GM21825 (cell line): ENCODE measurements around the gene BYSL.

Experiments
- ATAC-seq: cut with Tn5 transposase; IDR thresholded peaks from one replicate; pipeline ENCODE4 v1.9.1; 2021; ENCODE audit warnings: mild to moderate bottlenecking, moderate library complexity; ENCODE audit not compliant: unreplicated experiment

Gene BYSL, protein sequence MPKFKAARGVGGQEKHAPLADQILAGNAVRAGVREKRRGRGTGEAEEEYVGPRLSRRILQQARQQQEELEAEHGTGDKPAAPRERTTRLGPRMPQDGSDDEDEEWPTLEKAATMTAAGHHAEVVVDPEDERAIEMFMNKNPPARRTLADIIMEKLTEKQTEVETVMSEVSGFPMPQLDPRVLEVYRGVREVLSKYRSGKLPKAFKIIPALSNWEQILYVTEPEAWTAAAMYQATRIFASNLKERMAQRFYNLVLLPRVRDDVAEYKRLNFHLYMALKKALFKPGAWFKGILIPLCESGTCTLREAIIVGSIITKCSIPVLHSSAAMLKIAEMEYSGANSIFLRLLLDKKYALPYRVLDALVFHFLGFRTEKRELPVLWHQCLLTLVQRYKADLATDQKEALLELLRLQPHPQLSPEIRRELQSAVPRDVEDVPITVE

GRCh38 chr6:41920921-41921711, at the start of gene BYSL, which contains the start of gene MED20:
BYSL (plus strand) TSS chr6:41921499; CDS start chr6:41921563, 64 bp downstream.
MED20 (minus strand) TSS chr6:41921139; CDS start chr6:41921018, 121 bp downstream.
- ATAC-seq = peak; percentile 87

DNA sequence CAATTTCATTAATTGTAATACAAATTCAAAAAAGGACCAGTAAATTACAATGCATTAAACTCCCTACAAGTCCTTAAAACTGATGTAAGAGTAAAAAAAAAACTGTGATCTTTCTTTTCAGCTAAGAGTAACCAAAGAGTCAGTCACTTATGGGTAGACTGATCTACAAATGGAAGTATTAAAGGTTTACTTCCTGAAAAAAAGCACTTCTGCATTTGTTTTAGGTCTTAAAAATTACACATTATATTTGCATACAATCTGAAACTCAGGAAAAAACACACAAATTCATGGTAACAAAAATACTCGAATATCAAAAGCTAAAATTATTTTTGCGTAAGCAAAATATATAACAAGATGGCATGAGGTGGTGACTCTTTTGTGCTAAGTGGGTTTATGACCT, 49.6 kb upstream of the BYSL start:
- ATAC-seq = no peak

DNA sequence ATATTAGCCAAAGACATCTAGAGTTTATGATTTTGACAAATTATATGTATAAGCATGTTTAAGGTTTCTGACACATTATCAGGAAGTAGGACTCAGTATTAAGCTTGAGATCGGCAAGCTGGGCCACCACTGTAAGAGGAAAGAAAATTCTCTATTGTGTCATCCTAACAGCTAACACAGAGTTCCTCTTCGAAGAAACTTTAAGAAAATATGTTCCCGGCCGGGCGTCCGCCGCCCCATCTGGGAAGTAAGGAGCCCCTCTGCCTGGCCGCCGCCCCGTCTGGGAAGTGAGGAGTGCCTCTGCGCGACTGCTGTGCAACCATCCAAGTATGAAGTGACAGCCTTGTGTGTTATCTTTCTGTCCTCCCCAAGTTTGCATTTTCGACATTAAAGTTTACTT, 49.2 kb upstream of the BYSL start:
- no peak for ATAC-seq

- no peak for ATAC-seq
Measured at GRCh38 chr6:41874741-41875140, 46.6 kb upstream of the BYSL start.

GRCh38 chr6:41877051-41877680, 44.1 kb upstream of the BYSL start:
- ATAC-seq = no peak

GRCh38 chr6:41878246-41878645, 43.1 kb upstream of the BYSL start:
- ATAC-seq = no peak

- no peak for ATAC-seq
Measured at GRCh38 chr6:41878961-41879405, 42.3 kb upstream of the BYSL start.

- no peak for ATAC-seq
Measured at GRCh38 chr6:41881506-41881905, 39.8 kb upstream of the BYSL start.

DNA sequence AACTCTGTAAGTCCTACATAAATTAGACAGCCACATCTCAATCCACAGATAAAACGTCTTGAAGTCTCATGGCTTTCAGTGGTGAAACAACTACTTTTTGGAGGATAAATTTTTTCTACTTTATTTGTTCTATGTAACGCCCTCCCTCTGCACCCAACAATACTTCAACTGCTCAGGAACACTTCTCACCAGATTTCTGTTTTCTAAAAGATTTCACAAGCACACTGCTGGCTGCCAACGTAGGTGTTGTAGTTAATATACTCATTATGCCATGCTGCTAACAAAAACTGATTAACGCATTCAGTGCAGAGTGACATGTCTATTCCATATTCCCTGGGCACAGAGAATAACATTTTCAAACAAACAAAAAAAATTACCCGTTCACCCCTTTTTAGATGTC, 36.3 kb upstream of the BYSL start:
- ATAC-seq = no peak

GRCh38 chr6:41885930-41886329, 35.4 kb upstream of the BYSL start:
- ATAC-seq = no peak

DNA sequence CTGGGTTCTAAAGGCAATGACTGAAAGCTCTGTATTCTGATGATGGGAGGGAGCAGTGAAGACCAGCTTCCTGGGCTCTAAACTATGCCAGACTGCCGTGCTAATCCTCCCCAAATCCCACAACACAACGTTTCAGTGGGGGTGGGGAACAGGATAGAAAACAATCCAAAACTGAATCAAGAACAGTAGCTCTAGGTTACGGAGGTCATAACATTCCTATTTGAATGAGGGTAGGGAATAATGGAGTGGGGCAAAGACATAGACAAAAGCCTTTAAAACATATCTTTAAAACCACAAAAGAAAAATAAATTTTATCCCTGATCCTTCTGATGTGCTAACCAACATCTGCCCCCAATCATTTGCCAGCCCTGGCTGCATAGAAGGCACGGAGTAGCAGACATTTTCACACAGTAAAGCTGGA, 34.0 kb upstream of the BYSL start:
- ATAC-seq = no peak

DNA sequence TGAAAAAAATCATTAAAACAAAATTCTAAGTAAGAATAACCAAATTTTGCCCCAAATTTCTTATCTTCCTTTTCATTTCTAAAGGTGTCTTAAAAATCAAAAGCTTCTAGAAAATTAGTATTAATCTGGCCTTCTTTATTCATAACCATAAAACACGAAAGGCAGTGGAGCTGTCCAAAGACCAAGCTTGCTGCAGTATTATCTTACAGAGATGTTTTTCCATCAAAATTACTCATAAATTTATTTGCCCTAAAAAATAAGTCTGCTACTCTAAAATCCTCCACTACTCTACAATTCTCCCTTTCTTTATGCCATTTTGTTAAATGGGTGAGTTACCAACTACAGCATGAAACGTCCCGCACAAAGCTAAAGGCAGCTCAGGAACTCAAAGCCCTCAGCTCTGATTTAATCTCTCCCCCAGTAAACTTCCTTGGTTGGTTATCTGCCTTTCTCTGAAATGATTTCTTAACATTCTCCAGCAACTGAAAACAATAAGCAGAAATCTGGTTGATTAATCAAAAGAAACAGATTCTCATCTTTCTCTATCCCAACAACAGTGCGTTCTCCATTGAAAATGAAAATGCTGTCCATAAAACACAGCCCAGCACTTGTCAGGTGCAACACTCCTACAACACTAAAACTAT, 28.3 kb upstream of the BYSL start:
- no peak for ATAC-seq

DNA sequence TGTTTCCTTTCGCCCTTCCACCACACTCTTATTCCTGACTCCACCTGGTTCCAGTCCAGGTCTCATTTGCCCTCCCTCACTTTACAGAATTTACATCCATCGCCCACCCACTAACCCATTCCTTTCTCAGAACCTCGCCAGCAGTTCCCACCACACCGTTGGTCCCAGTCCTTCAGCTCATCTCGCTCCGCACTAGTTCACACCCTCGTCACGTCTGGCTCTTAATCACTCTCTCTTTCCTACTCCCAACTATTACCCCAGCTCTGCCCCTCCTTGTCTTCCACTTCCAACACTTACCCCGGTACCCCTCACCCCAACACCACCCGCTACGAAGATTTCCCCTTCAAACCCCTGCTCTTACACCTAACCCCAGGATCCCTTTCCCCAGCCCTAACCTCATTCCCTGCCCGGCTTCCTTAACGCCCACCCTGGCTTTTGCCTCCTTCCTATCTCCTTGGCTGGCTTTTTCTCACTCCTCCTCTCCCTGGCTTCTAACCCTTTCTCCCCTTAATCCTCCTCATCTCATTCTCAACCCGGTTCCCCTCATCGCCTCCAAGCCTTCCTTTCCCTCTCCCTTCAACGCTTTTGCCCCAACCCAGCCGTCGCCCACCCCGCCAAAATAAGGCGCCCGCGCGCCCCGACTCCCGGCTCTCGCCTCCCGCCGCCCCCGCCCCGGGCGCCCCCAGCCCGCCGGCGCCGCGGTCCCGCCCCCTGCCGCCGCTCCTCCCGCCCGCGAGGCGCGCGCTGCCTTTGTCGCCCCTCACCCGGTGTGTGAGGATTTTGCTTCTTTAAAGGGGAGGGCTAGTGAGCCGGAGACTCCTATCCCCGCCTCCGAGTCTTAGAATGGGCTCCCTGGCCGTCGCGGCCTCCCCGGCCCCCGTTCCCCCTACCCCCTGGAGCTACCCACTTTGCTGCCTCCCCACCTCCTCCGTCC, 26.7 kb upstream of the BYSL start:
- peak; percentile 29 for ATAC-seq

GRCh38 chr6:41895300-41896233, 25.7 kb upstream of the BYSL start, which contains the start of gene USP49:
USP49 (minus strand) TSS chr6:41895375; CDS start chr6:41806983, 88,392 bp downstream.
- peak; percentile 85 for ATAC-seq

DNA sequence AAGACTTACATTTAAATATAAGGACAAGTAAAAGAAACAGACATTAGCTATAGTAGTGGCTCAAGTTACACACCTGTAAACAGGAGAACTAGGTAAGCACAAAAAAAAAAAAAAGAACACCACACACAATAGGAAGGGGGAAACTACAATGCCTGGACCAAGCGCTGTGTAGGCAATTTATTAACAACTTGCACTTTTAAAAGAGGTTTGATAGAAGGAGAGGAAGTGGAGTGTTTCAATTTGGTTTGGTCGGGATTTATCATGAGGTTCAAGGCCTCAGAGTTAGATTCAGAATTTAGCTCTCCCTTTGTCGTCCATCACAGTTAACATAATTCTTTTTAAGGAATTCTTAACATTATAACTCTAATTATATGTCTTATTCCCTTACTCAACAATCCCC, 25.0 kb upstream of the BYSL start:
- ATAC-seq = no peak

GRCh38 chr6:41900861-41901260, 20.4 kb upstream of the BYSL start:
- no peak for ATAC-seq

DNA sequence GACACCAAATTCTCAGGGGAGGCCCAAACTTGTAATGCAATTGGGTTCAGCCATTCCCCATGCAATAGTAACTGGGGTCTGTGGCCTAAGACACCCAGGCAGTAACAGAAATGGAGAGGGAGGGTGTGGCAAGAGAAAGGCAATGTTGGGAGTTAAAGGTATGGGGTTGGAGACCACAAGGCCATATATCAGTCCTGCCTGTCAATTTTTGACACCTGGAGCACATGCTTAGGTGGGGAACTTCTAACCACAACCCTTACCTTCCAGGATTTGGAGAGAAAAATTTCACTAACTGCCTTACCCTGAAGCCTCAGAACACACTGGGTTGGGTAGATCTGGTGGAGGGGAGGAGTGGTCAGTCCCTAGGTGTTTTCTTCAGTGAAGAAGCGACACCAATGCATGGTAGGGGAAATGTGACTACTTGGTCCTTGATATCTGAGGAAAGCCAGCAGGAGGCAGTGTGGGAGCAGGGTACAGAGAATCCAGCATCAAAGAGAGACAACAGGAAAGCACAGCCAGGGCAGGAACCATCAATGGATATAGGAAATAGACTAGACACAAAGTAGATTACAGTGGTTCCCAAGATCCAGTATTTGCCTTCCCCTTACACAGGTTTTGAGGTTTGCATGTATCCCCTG, 19.3 kb upstream of the BYSL start:
- no peak for ATAC-seq

DNA sequence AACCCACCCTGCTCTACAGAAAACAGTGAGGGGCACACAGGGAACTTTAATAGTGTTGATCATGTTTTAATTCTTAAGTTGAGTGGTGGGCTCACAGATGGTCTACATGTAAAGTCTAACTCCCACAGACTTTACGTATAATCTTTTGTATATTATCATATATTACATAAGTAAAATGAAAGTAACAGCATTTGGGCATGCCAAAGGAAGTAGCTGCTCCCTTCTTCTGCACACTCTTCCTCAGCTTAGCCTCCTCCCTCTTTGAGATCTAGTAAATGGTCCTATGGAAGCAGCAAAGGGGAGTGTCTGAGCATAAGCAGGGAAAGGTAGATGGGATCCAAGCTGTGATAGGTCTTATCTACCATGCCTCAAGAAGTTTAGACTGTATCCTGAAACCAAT, 11.6 kb upstream of the BYSL start:
- no peak for ATAC-seq
